Measurements from ENCODE around the gene HMCN1. TPM values are rescaled to one million over a fixed set of nuclear protein-coding genes. Genes with fewer than 3 reads are reported as not detected.
A peak's percentile ranks its signal among the peaks of the same experiment; 100 is the strongest.
"Not testable (repeated sequence)": the region's sequence is repeated elsewhere in the genome, so short reads cannot be mapped to it uniquely, and the experiment has no call there.

The HMCN1 gene
- polyA plus RNA-seq, 4 donors: 49.0 to 58.8 (median 51.4) TPM

- no peak for DNase-seq (ENCODE audit: low read depth in 4 of 4, low spot score in 2 of 4)
Measured at GRCh38 chr1:186179231-186179630, 445.0 kb downstream of the HMCN1 start.

DNA sequence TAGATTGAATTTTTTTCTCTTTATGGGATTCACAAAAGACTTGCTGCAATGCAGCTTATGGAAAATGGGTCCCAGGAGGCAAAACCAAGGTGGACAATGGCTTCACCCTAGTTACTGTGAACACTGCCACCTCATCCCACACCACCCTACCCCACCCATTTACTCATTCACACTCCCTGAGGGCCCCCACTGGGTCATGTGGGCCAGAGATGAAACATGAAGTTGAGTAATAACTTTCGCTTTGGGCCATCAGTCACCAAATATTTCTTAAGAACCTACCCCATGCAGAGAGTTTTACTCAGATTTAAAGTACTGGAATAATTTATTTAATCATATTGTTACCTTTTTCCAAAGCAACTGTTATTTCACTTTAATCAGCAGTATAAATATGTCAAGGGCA, 449.0 kb downstream of the HMCN1 start:
- no peak for DNase-seq (ENCODE audit: low read depth in 4 of 4, low spot score in 2 of 4)

- DNase-seq (ENCODE audit: low read depth in 4 of 4, low spot score in 2 of 4): no peak
Measured at GRCh38 chr1:186183970-186184628, 449.9 kb downstream of the HMCN1 start.

GRCh38 chr1:186186251-186186650, 452.1 kb downstream of the HMCN1 start:
- DNase-seq (ENCODE audit: low read depth in 4 of 4, low spot score in 2 of 4): not testable (repeated sequence)

- DNase-seq (ENCODE audit: low read depth in 4 of 4, low spot score in 2 of 4): no peak
Measured at GRCh38 chr1:186187601-186188000, 453.4 kb downstream of the HMCN1 start.

DNA sequence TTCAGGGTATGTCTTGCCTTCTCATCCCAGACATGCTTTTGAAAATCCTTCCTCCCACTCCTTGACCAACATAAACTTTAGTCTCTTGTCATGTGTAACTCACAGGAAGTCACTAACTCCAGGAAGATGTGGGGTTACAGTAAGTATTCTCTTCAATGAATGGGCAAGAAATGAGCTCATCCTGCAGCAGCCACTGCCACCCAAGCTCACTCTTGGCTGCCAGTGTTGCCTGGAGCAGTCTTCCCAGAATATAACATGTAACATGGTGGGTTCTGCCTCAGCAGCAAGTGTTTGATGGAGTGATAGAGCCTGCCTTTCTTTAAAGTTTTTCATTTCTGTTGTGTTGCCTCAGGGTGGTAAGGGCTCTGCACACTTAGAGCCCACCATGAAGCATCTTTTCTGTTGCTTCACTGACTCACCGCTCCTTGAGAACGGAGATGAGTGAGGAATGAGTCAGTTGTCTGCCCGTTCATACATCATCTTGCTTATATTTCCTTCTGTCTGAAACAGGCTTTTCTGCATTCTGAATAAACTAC, 453.9 kb downstream of the HMCN1 start:
- no peak for DNase-seq (ENCODE audit: low read depth in 4 of 4, low spot score in 2 of 4)

DNA sequence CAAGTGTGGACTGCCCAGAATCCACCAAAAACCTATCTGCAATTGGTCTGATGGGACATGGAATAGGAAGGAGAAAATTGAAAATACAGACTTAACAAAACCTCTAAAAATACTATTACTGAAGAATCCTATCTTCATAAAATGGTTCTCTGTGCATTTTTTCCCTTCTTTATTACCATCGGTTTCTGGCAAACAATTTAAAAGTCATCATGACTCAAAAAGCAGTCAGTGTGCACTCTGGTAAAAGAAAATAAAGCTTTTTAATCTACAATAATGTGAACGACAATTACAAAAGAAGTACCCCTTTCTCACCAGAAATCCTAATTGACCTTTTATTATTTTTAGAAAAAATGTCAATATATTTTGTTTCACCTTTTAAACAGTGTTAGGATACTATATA, 454.5 kb downstream of the HMCN1 start:
- DNase-seq (ENCODE audit: low read depth in 4 of 4, low spot score in 2 of 4): no peak

- no peak for DNase-seq (ENCODE audit: low read depth in 4 of 4, low spot score in 2 of 4)
Measured at GRCh38 chr1:186189156-186189555, 455.0 kb downstream of the HMCN1 start.

DNA sequence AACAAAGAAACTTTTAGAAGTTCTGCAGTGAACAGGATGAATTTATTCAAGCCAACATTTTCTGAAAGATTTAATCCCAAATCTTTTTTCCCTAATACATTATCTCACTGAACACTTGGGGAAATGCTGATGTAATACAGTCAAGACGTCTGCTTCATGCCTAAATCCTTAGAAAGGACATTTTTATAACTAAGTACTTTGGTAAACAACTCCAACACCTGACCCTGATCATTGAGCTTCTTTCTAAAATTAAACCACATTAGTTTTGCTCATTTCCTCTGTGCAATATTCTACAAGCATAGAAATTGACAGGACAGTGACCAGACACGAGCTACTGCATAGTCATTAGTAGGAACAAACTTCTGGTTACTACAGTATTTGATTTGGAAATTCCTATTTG, 457.3 kb downstream of the HMCN1 start:
- no peak for DNase-seq (ENCODE audit: low read depth in 4 of 4, low spot score in 2 of 4)

GRCh38 chr1:186193224-186193623, 459.0 kb downstream of the HMCN1 start:
- DNase-seq (ENCODE audit: low read depth in 4 of 4, low spot score in 2 of 4): no peak

DNA sequence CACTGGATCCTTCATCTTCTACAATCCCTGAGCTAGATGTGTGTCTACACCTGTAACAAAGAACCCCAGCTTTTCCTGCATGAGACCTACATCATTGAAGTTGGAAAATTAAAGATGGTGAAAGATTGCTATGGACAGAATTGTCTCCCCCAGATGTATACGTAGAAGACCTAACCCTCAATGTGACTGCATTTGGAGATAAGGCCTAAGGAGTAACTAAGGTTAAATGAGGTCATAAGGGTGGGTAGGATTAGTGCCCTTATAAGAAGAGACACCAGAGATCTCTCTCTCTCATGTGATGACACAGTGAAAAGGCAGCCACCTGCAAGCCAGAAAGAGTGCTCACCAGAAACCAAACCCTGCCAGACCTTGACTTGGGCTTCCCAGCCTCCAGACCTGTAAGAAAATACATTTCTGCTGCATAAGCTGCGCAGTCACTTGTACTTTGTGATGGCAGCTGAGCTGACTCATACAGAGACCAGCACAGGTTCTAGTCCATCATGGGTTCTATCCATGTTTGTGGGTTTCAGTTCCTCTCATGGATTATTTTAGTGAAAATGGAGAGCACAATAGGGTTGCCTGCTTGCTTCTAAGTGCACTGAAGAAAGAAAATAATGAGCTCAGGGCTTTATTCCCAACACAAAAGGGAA, 460.0 kb downstream of the HMCN1 start:
- DNase-seq (ENCODE audit: low read depth in 4 of 4, low spot score in 2 of 4): no peak

DNA sequence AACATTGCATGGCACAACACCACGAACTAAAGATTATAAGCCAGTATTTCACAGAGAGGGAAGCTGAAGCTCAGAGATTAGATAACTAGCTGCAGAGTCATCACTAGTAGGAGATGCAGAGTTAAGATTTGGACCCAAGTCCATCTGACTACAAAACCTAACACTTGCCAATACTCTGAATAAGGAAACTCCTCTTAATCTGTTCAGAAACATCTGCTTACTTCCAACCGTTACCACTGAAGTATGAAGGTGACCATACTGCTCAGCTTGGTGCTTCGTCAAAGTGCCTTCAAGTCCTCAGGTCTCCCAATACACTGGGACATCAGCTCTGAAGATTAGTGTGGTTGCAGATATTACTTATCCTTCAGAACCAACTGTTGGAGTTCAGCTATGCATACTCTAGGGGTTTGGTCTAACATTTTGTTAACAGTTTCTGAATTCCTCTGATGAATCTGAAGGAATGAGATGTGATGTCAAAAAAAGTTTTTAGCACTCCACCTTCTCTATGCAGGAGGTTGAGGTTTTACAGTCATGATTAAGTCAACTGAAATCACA, 461.3 kb downstream of the HMCN1 start:
- DNase-seq (ENCODE audit: low read depth in 4 of 4, low spot score in 2 of 4): no peak

GRCh38 chr1:186202271-186202764, 468.1 kb downstream of the HMCN1 start:
- no peak for DNase-seq (ENCODE audit: low read depth in 4 of 4, low spot score in 2 of 4)

GRCh38 chr1:186202776-186203175, 468.6 kb downstream of the HMCN1 start:
- no peak for DNase-seq (ENCODE audit: low read depth in 4 of 4, low spot score in 2 of 4)

GRCh38 chr1:186206048-186206570, 471.9 kb downstream of the HMCN1 start:
- DNase-seq (ENCODE audit: low read depth in 4 of 4, low spot score in 2 of 4): no peak

DNA sequence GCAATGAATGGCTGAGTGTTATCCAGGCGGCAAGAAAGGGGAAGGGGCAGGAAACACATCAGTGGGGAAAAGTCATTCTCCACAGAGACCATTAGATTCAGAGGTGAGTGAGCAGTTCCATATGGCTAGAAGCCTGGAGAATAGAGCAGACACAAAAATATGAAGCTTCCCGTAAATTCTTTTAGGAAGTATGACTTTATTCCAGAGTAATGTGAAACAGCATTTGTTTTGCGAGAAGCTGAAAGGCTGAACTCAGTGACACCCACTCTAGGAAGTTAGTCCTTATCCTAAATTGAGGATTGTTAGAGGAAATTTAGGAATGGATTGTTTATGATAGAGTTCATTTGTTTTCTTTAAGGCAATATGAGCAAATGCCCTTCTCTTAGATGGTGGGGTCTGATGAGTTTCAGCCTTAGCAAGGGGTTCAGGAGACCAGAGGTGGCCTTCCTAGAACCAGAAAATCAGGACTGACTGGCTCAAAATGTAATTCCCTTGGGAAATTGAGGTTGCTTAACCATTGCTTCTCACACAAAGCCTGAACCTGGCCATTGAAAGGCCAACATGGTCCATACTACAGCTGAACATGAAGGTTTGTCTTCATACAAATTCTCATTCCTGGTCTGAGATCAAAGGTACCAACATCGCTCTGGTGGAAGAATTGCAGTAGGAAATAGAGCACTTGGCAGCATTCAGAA, 473.3 kb downstream of the HMCN1 start:
- DNase-seq (ENCODE audit: low read depth in 4 of 4, low spot score in 2 of 4): no peak

GRCh38 chr1:186208405-186209129, 474.4 kb downstream of the HMCN1 start:
- no peak for DNase-seq (ENCODE audit: low read depth in 4 of 4, low spot score in 2 of 4)

- DNase-seq (ENCODE audit: low read depth in 4 of 4, low spot score in 2 of 4): no peak
Measured at GRCh38 chr1:186210258-186210657, 476.1 kb downstream of the HMCN1 start.

GRCh38 chr1:186211583-186211982, 477.4 kb downstream of the HMCN1 start:
- not testable (repeated sequence) for DNase-seq (ENCODE audit: low read depth in 4 of 4, low spot score in 2 of 4)

GRCh38 chr1:186212568-186213224, 478.5 kb downstream of the HMCN1 start:
- peak; percentile 53 to 68 (median 57) for DNase-seq (ENCODE audit: low read depth in 4 of 4, low spot score in 2 of 4)
